LNCAP (cell line): ENCODE data around the gene SLC6A6.

ENCODE experiments used
- CTCF ChIP-seq: fragments of 450-650 bp; IDR thresholded peaks from 2 replicates; pipeline ENCODE4 v1.5.1; 2017; ENCODE audit warnings: mild to moderate bottlenecking

Gene SLC6A6

GRCh38 chr3:14524920-14525660 lies 122.7 kb downstream of the SLC6A6 start:
- no peak for TF ChIP-seq CTCF

DNA sequence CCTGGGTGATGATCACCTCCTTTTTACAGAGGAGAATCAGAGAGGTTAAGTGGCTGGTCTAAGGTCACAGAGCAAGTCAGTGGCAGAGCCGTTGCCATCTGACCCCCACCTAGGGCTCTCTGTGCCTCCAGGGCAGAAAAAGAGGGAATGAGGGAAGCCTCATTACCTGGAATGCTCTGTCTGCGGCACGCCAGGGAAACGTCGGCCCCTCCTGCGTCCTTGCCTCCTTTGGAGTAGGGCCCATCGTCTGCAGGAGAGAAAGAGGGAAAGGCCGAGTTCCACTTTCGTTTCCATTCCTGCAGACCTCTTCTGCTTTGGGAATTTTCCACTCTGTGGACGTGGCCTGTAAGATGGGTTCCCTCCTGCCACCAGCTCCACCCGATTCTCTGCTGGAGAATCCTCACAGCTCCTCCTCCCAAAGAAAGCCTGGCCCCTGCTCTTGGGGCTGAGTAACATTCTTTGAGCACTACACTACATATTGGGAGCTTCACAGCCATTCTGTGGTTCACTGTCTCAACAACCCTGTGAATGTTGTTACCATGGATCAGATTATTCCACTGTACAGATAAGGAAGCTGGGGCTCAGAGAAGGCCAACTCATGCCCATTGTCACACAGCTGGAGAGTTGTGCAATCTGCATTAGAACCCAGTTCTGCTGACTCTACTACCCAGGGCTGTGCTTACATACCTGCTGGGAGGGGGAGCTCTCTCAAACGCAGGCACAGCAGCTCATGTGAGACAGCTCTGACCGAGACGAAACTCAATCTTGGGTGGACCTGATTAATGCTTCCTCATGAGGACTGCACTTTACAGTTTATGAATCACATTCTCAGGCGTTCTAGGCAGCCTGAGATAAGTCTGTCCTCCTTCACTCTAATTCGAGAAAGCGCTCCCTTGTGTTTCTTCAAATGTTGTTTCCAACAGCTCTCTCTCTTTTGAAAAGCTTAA lies 123.6 kb downstream of the SLC6A6 start:
- no peak for TF ChIP-seq CTCF

DNA sequence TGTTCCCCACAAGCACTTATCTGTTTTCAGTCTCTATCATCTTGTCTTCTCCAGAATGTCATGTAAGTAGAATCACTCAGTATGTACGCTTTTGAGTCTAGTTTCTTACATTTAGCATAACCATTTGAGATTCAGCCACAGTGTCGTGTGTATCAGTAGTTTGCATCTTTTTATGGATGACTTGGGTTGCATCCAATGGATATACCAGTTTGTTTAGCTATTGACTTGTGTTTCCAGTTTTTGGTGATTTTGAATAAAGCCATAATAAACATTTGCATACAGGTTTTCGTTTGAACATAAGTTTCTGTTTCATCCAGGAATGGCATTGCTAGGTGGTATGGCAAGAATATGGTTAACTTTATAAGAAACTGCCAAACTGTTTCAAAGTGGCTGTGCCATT lies 125.7 kb downstream of the SLC6A6 start:
- no peak for TF ChIP-seq CTCF

GRCh38 chr3:14531856-14532395 lies 129.5 kb downstream of the SLC6A6 start:
- TF ChIP-seq CTCF, result no peak

GRCh38 chr3:14532691-14533456 lies 130.5 kb downstream of the SLC6A6 start:
- TF ChIP-seq CTCF, result no peak

DNA sequence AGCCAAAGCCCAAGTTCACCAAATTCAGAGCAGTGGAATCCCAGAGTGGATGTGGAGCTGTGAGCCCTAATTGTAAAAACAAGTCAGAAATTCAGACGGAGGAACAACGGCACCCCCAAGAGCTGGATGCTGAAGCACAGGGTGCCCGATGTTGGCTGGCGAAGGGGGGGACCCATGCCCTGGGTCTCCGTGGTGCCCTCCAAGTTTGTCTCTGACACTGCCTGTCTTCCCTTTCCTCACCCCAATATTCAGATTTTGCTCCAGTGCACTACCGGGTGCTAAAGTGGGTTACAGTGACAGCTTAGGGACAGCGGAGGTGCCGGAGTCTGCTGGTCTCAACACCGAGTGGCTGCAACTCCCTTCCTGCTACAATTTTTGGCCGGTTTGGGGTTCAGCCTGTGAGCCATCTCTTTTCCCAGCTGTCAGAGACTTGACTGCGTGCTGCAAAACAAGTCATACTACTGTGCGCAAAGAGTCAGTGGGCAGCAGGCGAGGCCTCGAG lies 131.1 kb downstream of the SLC6A6 start:
- no peak for TF ChIP-seq CTCF
